ENCODE measurements around the gene UNC13D. TPM values are rescaled to one million over a fixed set of nuclear protein-coding genes. Genes with fewer than 3 reads are reported as not detected.

UNC13D gene
- polyA plus RNA-seq, 1 donor from 2014 or later, result 1.2 TPM

DNA sequence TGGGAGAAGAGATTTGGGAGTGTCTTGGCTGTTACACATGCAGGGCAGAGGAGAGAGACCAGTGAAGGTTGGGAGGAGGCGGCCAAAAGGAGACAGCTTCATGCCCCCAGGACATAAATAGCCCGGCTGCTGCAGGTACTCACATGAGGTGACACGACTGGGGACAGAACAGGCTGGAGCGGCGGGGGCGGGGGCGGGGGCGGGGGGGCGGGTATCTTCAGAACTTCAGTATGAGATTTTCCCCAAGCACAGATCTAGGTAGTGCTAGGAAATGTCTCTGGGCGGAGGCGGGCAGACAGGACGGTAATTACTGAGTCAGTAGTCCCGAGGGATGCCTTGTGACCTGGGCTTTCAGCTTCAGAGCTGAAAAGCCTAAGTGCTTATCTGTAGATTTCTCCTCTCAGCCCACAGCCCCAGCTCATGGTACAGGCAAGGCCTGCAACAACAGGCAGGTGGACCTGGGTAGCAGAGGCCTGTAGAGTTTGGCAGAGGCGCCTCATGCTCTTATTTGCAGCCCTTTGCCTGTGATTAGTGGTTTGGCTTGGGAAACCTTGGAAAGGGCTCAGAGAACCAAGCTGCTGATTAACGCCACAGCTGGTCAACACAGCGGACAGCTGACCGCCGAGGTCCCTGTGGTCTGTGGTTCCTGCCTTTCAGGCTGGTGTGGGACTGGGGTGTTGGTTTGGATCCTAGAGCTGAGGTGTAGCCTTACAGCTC, 35.1 kb downstream of the UNC13D start:
- Histone ChIP-seq H2AFZ (ENCODE audit: low read depth, low read length) (no peak overlapping the region), H3K27ac (ENCODE audit: low read length) (no peak overlapping the region), H3K9ac (ENCODE audit: low read length) (no peak overlapping the region), H3K9me3 (ENCODE audit: low read length) (no peaks in the 10 kb centered on the region), H3K4me2 (ENCODE audit: low read length) (no peak overlapping the region), H3K9me2 (ENCODE audit: insufficient read depth, low read length) (no peaks in the 10 kb centered on the region), H3K79me2 (replicated peaks; ENCODE audit: insufficient read depth, low read length) (no peaks in the 10 kb centered on the region), H4K20me1 (ENCODE audit: insufficient read depth) (no peaks in the 10 kb centered on the region), H3K4me3 (ENCODE audit: low read length) (no peak overlapping the region), H3K36me3 (ENCODE audit: insufficient read depth, low read length) (no peaks in the 10 kb centered on the region), H3K27me3 (ENCODE audit: insufficient read depth, low read depth, low read length) (no peaks in the 10 kb centered on the region), H3F3A (ENCODE audit: insufficient read depth, low read length, poor library complexity, severe bottlenecking) (no peaks in the 10 kb centered on the region)
- TF ChIP-seq MXI1 (conservative IDR thresholded peaks at IDR 0.05; ENCODE audit: poor library complexity, severe bottlenecking) (no peak), EP300 (conservative IDR thresholded peaks at IDR 0.05; ENCODE audit: poor library complexity, severe bottlenecking) (no peak), TAF1 (IDR thresholded peaks at IDR 0.05; ENCODE audit: low read depth) (no peak), RAD21 (conservative IDR thresholded peaks at IDR 0.05) (no peak), EZH2 (IDR thresholded peaks at IDR 0.05; ENCODE audit: borderline replicate concordance, insufficient read depth, low read length, poor library complexity, severe bottlenecking) (no peak), POLR2AphosphoS5 (IDR thresholded peaks at IDR 0.05) (no peak)
- TF ChIP-seq, protein P1, sequence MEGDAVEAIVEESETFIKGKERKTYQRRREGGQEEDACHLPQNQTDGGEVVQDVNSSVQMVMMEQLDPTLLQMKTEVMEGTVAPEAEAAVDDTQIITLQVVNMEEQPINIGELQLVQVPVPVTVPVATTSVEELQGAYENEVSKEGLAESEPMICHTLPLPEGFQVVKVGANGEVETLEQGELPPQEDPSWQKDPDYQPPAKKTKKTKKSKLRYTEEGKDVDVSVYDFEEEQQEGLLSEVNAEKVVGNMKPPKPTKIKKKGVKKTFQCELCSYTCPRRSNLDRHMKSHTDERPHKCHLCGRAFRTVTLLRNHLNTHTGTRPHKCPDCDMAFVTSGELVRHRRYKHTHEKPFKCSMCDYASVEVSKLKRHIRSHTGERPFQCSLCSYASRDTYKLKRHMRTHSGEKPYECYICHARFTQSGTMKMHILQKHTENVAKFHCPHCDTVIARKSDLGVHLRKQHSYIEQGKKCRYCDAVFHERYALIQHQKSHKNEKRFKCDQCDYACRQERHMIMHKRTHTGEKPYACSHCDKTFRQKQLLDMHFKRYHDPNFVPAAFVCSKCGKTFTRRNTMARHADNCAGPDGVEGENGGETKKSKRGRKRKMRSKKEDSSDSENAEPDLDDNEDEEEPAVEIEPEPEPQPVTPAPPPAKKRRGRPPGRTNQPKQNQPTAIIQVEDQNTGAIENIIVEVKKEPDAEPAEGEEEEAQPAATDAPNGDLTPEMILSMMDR (IDR thresholded peaks at IDR 0.05; ENCODE audit: poor library complexity, severe bottlenecking), result no peak
- TF ChIP-seq, protein P2, sequence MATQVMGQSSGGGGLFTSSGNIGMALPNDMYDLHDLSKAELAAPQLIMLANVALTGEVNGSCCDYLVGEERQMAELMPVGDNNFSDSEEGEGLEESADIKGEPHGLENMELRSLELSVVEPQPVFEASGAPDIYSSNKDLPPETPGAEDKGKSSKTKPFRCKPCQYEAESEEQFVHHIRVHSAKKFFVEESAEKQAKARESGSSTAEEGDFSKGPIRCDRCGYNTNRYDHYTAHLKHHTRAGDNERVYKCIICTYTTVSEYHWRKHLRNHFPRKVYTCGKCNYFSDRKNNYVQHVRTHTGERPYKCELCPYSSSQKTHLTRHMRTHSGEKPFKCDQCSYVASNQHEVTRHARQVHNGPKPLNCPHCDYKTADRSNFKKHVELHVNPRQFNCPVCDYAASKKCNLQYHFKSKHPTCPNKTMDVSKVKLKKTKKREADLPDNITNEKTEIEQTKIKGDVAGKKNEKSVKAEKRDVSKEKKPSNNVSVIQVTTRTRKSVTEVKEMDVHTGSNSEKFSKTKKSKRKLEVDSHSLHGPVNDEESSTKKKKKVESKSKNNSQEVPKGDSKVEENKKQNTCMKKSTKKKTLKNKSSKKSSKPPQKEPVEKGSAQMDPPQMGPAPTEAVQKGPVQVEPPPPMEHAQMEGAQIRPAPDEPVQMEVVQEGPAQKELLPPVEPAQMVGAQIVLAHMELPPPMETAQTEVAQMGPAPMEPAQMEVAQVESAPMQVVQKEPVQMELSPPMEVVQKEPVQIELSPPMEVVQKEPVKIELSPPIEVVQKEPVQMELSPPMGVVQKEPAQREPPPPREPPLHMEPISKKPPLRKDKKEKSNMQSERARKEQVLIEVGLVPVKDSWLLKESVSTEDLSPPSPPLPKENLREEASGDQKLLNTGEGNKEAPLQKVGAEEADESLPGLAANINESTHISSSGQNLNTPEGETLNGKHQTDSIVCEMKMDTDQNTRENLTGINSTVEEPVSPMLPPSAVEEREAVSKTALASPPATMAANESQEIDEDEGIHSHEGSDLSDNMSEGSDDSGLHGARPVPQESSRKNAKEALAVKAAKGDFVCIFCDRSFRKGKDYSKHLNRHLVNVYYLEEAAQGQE (IDR thresholded peaks at IDR 0.05; ENCODE audit: borderline replicate concordance), result no peak

DNA sequence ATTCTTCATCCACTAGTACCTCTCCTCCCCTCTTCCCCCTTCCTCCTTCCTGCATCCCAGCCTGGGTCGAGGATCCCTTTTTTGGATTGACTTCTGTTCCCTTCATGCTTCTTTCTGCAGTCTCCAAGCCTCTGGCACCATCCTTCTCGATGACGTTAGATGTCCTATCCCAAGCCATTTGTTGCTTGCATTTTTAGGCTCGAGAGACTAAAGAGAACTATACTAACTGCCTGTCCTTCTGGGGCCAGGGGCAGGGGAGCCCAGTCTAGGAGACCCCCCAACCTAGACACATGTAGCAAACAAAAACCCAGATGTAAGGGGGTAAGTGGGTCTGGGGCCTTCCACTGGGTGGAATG, 35.7 kb downstream of the UNC13D start:
- H2AFZ ChIP-seq (ENCODE audit: low read depth, low read length), result no peak overlapping the region
- H3K4me3 ChIP-seq (ENCODE audit: low read length), result no peak overlapping the region
- H3K9ac ChIP-seq (ENCODE audit: low read length), result no peak overlapping the region
- H3K36me3 ChIP-seq (ENCODE audit: insufficient read depth, low read length), result no peaks in the 10 kb centered on the region
- TF ChIP-seq, protein P2 (IDR thresholded peaks at IDR 0.05; ENCODE audit: borderline replicate concordance), result no peak
- no peak for TF ChIP-seq MXI1 (conservative IDR thresholded peaks at IDR 0.05; ENCODE audit: poor library complexity, severe bottlenecking)
- no peak for TF ChIP-seq EZH2 (IDR thresholded peaks at IDR 0.05; ENCODE audit: borderline replicate concordance, insufficient read depth, low read length, poor library complexity, severe bottlenecking)
- TF ChIP-seq RAD21 (conservative IDR thresholded peaks at IDR 0.05), result no peak
- no peak for TF ChIP-seq EP300 (conservative IDR thresholded peaks at IDR 0.05; ENCODE audit: poor library complexity, severe bottlenecking)
- no peak for TF ChIP-seq TAF1 (IDR thresholded peaks at IDR 0.05; ENCODE audit: low read depth)
- TF ChIP-seq, protein P1 (IDR thresholded peaks at IDR 0.05; ENCODE audit: poor library complexity, severe bottlenecking), result no peak
- TF ChIP-seq POLR2AphosphoS5 (IDR thresholded peaks at IDR 0.05), result no peak
- TF ChIP-seq SMC3 (conservative IDR thresholded peaks at IDR 0.05; ENCODE audit: poor library complexity), result no peak
- H3K4me2 ChIP-seq (ENCODE audit: low read length), result no peak overlapping the region
- H3F3A ChIP-seq (ENCODE audit: insufficient read depth, low read length, poor library complexity, severe bottlenecking), result no peaks in the 10 kb centered on the region
- H3K9me3 ChIP-seq (ENCODE audit: low read length), result no peaks in the 10 kb centered on the region
- no peaks in the 10 kb centered on the region for H3K79me2 ChIP-seq (replicated peaks; ENCODE audit: insufficient read depth, low read length)
- H3K27me3 ChIP-seq (ENCODE audit: insufficient read depth, low read depth, low read length), result no peaks in the 10 kb centered on the region
- no peaks in the 10 kb centered on the region for H4K20me1 ChIP-seq (ENCODE audit: insufficient read depth)
- no peaks in the 10 kb centered on the region for H3K9me2 ChIP-seq (ENCODE audit: insufficient read depth, low read length)
- H3K27ac ChIP-seq (ENCODE audit: low read length), result no peak overlapping the region
